CD14-positive monocyte (primary cell): ENCODE data around the gene PTGS1. TPM values are rescaled to one million over a fixed set of nuclear protein-coding genes. Genes with fewer than 3 reads are reported as not detected.

Experiments
- DNase-seq, 3 donors: peaks; one replicate each; pipeline ENCODE4 v3.0.0-alpha.2; 2011 to 2022
- H2AFZ ChIP-seq: 2 replicates; pipeline ENCODE4 v1.6.0; 2012; ENCODE audit warnings: mild to moderate bottlenecking, low read depth, low read length, inconsistent platforms; ENCODE audit not compliant: insufficient read depth, poor library complexity, severe bottlenecking
- H3K27ac ChIP-seq, 2 donors: 1 replicate in 1 of 2; 2 replicates in 1 of 2; pipeline ENCODE4 v1.5.1; 2012 to 2013; ENCODE audit warnings: low read length in 2 of 2, control low read depth in 1 of 2, inconsistent platforms in 1 of 2, low read depth in 1 of 2, mild to moderate bottlenecking in 1 of 2
- H3K27me3 ChIP-seq, 2 donors: one replicate each; pipeline versions ENCODE4 v1.6.0 to v1.6.1; 2011 to 2013; ENCODE audit warnings: low read length in 2 of 2; ENCODE audit not compliant: control insufficient read depth in 2 of 2, insufficient read depth in 2 of 2
- H3K36me3 ChIP-seq, 2 donors: replicated peaks in 1 of 2; 1 replicate in 1 of 2; 2 replicates in 1 of 2; pipeline versions ENCODE4 v1.5.1 to v1.6.1; 2012 to 2013; ENCODE audit warnings: low read length in 2 of 2, control low read depth in 1 of 2, inconsistent platforms in 1 of 2, mild to moderate bottlenecking in 1 of 2; ENCODE audit not compliant: insufficient read depth in 2 of 2, control insufficient read depth in 1 of 2
- H3K4me1 ChIP-seq, 2 donors: 1 replicate in 1 of 2; 2 replicates in 1 of 2; pipeline versions ENCODE4 v1.5.1 to v1.6.1; 2012 to 2013; ENCODE audit warnings: low read length in 2 of 2, control low read depth in 1 of 2, inconsistent platforms in 1 of 2, mild to moderate bottlenecking in 1 of 2, moderate library complexity in 1 of 2; ENCODE audit not compliant: insufficient read depth in 2 of 2, control insufficient read depth in 1 of 2
- H3K4me2 ChIP-seq: replicated peaks from 2 replicates; pipeline ENCODE3; 2012; ENCODE audit warnings: low read length, moderate library complexity, mild to moderate bottlenecking; ENCODE audit not compliant: poor library complexity, severe bottlenecking; ENCODE audit errors: extremely low read depth
- H3K4me3 ChIP-seq, 3 experiments: fragments of 200-600 bp in 1 of 3; sonication (generic) in 1 of 3; replicated peaks in 1 of 3; 1 replicate in 2 of 3; 2 replicates in 1 of 3; pipeline ENCODE4 v1.5.1; 2011 to 2013; ENCODE audit warnings: low read length in 3 of 3, mild to moderate bottlenecking in 3 of 3, control low read depth in 2 of 3, low read depth in 2 of 3, inconsistent platforms in 1 of 3, moderate library complexity in 1 of 3
- H3K79me2 ChIP-seq: 2 replicates; pipeline ENCODE4 v1.6.0; 2012; ENCODE audit warnings: mild to moderate bottlenecking, control low read depth, inconsistent platforms, low read length, moderate library complexity; ENCODE audit not compliant: insufficient read depth
- H3K9ac ChIP-seq: 2 replicates; pipeline ENCODE4 v1.6.0; 2017; ENCODE audit warnings: low read length, mild to moderate bottlenecking; ENCODE audit not compliant: insufficient read depth, poor library complexity, severe bottlenecking
- H3K9me3 ChIP-seq, 2 donors: replicated peaks in 1 of 2; 1 replicate in 1 of 2; 2 replicates in 1 of 2; pipeline versions ENCODE4 v1.5.1 to v1.6.1; 2012 to 2013; ENCODE audit warnings: low read length in 2 of 2, control low read depth in 1 of 2; ENCODE audit not compliant: control insufficient read depth in 1 of 2, insufficient read depth in 1 of 2
- H4K20me1 ChIP-seq: 2 replicates; pipeline ENCODE4 v1.6.0; 2012; ENCODE audit warnings: mild to moderate bottlenecking, low read length, control low read depth, moderate library complexity; ENCODE audit not compliant: insufficient read depth
- H3K27ac Mint-ChIP-seq, 7 donors: one replicate each; pipeline ENCODE4 v1.8.0; 2020; ENCODE audit warnings: mild to moderate bottlenecking in 7 of 7, mixed read lengths in 7 of 7, moderate library complexity in 6 of 7, inconsistent platforms in 2 of 7
- H3K27me3 Mint-ChIP-seq, 3 donors: one replicate each; pipeline ENCODE4 v1.8.0; 2021 to 2022; ENCODE audit warnings: low read depth in 3 of 3, mild to moderate bottlenecking in 3 of 3, mixed read lengths in 3 of 3, moderate library complexity in 3 of 3, inconsistent platforms in 1 of 3
- H3K36me3 Mint-ChIP-seq, 2 donors: one replicate each; pipeline ENCODE4 v1.8.0; 2020; ENCODE audit warnings: mixed read lengths in 2 of 2, inconsistent platforms in 1 of 2, mild to moderate bottlenecking in 1 of 2
- H3K4me1 Mint-ChIP-seq: one replicate; pipeline ENCODE4 v1.8.0; 2020; ENCODE audit warnings: mild to moderate bottlenecking, mixed read lengths
- H3K4me3 Mint-ChIP-seq, 2 donors: one replicate each; pipeline ENCODE4 v1.8.0; 2020; ENCODE audit warnings: mild to moderate bottlenecking in 2 of 2, mixed read lengths in 2 of 2, moderate library complexity in 1 of 2
- H3K9me3 Mint-ChIP-seq, 7 donors: one replicate each; pipeline ENCODE4 v1.8.0; 2020 to 2022; ENCODE audit warnings: mixed read lengths in 7 of 7, mild to moderate bottlenecking in 6 of 7, moderate library complexity in 6 of 7, inconsistent platforms in 2 of 7
- WGBS: methylation state at CpG from one replicate; pipeline ENCODE4 v1.1.5; 2013; ENCODE audit warnings: missing lambda C conversion rate; ENCODE audit not compliant: insufficient coverage; 5-methylcytosine and 5-hydroxymethylcytosine counted together
- intact Hi-C, 2 donors: fragments of 100-400 bp; cut with micrococcal nuclease; formaldehyde crosslinking; loops; one replicate each; pipeline versions ENCODE4 v1.15.0 to v1.15.1; 2023
- polyA plus RNA-seq, 3 donors: library from polyadenylated mRNA; depleted of rRNA in 1 of 3; unstranded in 2 of 3; stranded (reverse) in 1 of 3; fragments of 300-500 nt in 2 of 3; fragments of >200 nt in 1 of 3; fragmentation: Illumina TruSeq in 2 of 3; gene quantifications; 1 replicate in 2 of 3; 2 replicates in 1 of 3; pipeline ENCODE4 v1.2.3, GENCODE V29; 2012 to 2021
- TF ChIP-seq, protein P1 (sequence below): fragments of 200-600 bp; IDR thresholded peaks from one replicate; pipeline ENCODE4 v1.8.0; 2022; ENCODE audit warnings: antibody characterized with exemption, mild to moderate bottlenecking

The PTGS1 gene
- polyA plus RNA-seq, 3 donors: 17.9 to 27.8 (median 20.5) TPM

DNA sequence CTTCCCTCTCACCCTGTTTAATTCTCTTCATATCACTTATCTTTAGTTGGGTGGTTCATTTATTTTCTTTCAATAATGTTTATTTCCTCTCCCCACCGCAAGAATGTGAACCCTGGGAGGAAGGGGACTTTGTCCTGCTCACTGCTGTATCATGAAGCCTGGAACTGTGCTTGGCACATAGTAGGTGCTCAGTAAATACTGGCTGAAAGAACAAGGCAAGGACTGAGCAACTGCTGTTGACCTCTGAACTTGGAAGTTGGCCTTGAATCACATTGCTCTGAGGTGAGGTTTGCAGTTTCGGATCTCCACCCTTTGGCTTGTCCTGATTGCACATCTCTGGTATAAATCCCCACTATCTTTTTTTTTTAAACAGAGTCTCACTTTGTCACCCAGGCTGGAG lies 22.0 kb upstream of the PTGS1 start:
- 100% methylated on average over 1 of the region's 2 CpGs for WGBS
- Mint-ChIP-seq H3K36me3 (peaks cover 3 to 4% of the 10 kb centered on the region in 2 donors), H3K4me1 (peaks cover 18% of the 10 kb centered on the region), H3K27me3 (peaks cover 32 to 45% (median 38%) of the 10 kb centered on the region in 3 donors), H3K9me3 (peaks cover 3 to 13% (median 10%) of the 10 kb centered on the region in 7 donors), H3K4me3 (peak overlapping the region in 1 of 2 donors; percentile 21), H3K27ac (peak overlapping the region in 2 of 7 donors; percentile 16 to 61)
- Histone ChIP-seq H3K4me3 (no peak overlapping the region), H3K36me3 (no peaks in the 10 kb centered on the region), H3K27ac (no peak overlapping the region), H4K20me1 (no peaks in the 10 kb centered on the region), H2AFZ (no peak overlapping the region), H3K79me2 (no peaks in the 10 kb centered on the region), H3K9ac (no peak overlapping the region), H3K4me1 (peaks cover 9 to 14% of the 10 kb centered on the region in 2 donors), H3K4me2 (no peak overlapping the region), H3K9me3 (peaks cover 0 to 9% of the 10 kb centered on the region in 2 donors), H3K27me3 (peaks cover 0 to 30% of the 10 kb centered on the region in 2 donors)
- intact Hi-C loops: no loop called here
- DNase-seq: no peak
- TF ChIP-seq, protein P1, sequence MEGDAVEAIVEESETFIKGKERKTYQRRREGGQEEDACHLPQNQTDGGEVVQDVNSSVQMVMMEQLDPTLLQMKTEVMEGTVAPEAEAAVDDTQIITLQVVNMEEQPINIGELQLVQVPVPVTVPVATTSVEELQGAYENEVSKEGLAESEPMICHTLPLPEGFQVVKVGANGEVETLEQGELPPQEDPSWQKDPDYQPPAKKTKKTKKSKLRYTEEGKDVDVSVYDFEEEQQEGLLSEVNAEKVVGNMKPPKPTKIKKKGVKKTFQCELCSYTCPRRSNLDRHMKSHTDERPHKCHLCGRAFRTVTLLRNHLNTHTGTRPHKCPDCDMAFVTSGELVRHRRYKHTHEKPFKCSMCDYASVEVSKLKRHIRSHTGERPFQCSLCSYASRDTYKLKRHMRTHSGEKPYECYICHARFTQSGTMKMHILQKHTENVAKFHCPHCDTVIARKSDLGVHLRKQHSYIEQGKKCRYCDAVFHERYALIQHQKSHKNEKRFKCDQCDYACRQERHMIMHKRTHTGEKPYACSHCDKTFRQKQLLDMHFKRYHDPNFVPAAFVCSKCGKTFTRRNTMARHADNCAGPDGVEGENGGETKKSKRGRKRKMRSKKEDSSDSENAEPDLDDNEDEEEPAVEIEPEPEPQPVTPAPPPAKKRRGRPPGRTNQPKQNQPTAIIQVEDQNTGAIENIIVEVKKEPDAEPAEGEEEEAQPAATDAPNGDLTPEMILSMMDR: no peak

DNA sequence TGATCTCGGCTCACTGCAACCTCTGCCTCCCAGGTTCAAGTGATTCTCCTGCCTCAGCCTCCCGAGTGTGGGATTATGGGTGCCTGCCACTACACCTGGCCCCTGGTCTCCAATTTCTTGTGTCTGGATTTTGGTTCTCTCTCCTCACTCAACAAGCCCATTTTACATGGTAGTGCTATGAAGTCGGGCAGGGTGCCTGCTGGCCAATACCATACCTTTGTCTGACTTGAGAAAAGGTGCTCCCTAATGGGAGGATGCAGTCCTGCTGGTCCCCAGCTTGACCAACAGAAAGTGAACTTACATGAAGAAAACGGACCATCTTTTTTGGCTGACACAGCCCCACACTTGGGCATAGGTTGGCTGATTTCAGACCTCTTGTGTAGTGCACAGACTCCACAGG lies 21.6 kb upstream of the PTGS1 start:
- H3K9me3 Mint-ChIP-seq: peaks cover 3 to 15% (median 10%) of the 10 kb centered on the region in 7 donors
- peaks cover 0 to 30% of the 10 kb centered on the region in 2 donors for H3K27me3 ChIP-seq
- no peak overlapping the region for H3K27ac ChIP-seq
- no peak overlapping the region for H3K4me3 ChIP-seq
- no peaks in the 10 kb centered on the region for H3K36me3 ChIP-seq
- H3K27me3 Mint-ChIP-seq: peaks cover 31 to 44% (median 38%) of the 10 kb centered on the region in 3 donors
- H3K27ac Mint-ChIP-seq: peak overlapping the region in 2 of 7 donors; percentile 16 to 61
- H3K36me3 Mint-ChIP-seq: peaks cover 3 to 4% of the 10 kb centered on the region in 2 donors
- H3K4me2 ChIP-seq: no peak overlapping the region
- 100% methylated on average over 2 of the region's 4 CpGs for WGBS
- no peaks in the 10 kb centered on the region for H4K20me1 ChIP-seq
- DNase-seq: no peak
- intact Hi-C loops: no loop called here
- no peaks in the 10 kb centered on the region for H3K79me2 ChIP-seq
- H3K9ac ChIP-seq: no peak overlapping the region
- H3K9me3 ChIP-seq: peaks cover 0 to 9% of the 10 kb centered on the region in 2 donors
- H3K4me3 Mint-ChIP-seq: peak overlapping the region; percentile 21 to 31
- no peak overlapping the region for H2AFZ ChIP-seq
- TF ChIP-seq, protein P1: no peak
- H3K4me1 ChIP-seq: peaks cover 9 to 14% of the 10 kb centered on the region in 2 donors
- peaks cover 18% of the 10 kb centered on the region for H3K4me1 Mint-ChIP-seq
